ENCODE results near the gene CA7. TPM values are rescaled to one million over a fixed set of nuclear protein-coding genes. Genes with fewer than 3 reads are reported as not detected.
A peak's percentile ranks its signal among the peaks of the same experiment; 100 is the strongest.

CA7 gene
- not detected for total RNA-seq
- 0.36 TPM for polyA plus RNA-seq (2013, experiment 1 of 2)
- not detected for polyA plus RNA-seq (2013, experiment 2 of 2)
- long read RNA-seq, experiment 1, result 0 reads
- long read RNA-seq, experiment 2, result 0 reads
- long read RNA-seq, experiment 3, partial matches to known transcripts, result 0 of 1 reads
- long read RNA-seq, experiment 3, other reads (novel, unspliced or antisense), result 0 of 1 reads
- long read RNA-seq, experiment 4, result 0 reads

- Mint-ChIP-seq H3K4me3 (peak within 1 kb of the TSS; percentile 57), H3K9me3 (no peaks in the 10 kb centered on the region), H3K4me1 (peaks cover 2% of the 10 kb centered on the region), H3K27me3 (ENCODE audit: insufficient read depth) (peaks cover 82% of the 10 kb centered on the region), H3K36me3 (ENCODE audit: low read depth) (no peaks in the 10 kb centered on the region), H3K27ac (no peak within 1 kb of the TSS)
- Histone ChIP-seq H3K27ac (ENCODE audit: low read depth, low read length) (no peak within 1 kb of the TSS), H3K9ac (ENCODE audit: extremely low read depth, low read length, poor library complexity, severe bottlenecking) (no peak within 1 kb of the TSS), H3K4me1 (ENCODE audit: control insufficient read depth, insufficient read depth, low read length) (no peaks in the 10 kb centered on the region), H3K36me3 (ENCODE audit: control insufficient read depth, insufficient read depth, low read length) (no peaks in the 10 kb centered on the region), H3K27me3 (ENCODE audit: control insufficient read depth, insufficient read depth, low read length, poor library complexity, severe bottlenecking) (peaks cover 87% of the 10 kb centered on the region), H3K4me3 (ENCODE audit: low read length) (peak within 1 kb of the TSS; percentile 69), H3K9me3 (ENCODE audit: control insufficient read depth, low read length) (no peaks in the 10 kb centered on the region)
- TF ChIP-seq, protein P1, sequence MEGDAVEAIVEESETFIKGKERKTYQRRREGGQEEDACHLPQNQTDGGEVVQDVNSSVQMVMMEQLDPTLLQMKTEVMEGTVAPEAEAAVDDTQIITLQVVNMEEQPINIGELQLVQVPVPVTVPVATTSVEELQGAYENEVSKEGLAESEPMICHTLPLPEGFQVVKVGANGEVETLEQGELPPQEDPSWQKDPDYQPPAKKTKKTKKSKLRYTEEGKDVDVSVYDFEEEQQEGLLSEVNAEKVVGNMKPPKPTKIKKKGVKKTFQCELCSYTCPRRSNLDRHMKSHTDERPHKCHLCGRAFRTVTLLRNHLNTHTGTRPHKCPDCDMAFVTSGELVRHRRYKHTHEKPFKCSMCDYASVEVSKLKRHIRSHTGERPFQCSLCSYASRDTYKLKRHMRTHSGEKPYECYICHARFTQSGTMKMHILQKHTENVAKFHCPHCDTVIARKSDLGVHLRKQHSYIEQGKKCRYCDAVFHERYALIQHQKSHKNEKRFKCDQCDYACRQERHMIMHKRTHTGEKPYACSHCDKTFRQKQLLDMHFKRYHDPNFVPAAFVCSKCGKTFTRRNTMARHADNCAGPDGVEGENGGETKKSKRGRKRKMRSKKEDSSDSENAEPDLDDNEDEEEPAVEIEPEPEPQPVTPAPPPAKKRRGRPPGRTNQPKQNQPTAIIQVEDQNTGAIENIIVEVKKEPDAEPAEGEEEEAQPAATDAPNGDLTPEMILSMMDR (conservative IDR thresholded peaks at IDR 0.05), result no peak
- peak; percentile 76 for DNase-seq
- 3 to 6% methylated on average over 35 to 79 of the region's 79 CpGs for WGBS, 2 experiments (ENCODE audit: insufficient coverage in 1 of 2, insufficient read length in 1 of 2)
Observed at GRCh38 chr16:66844342-66845079, at the start of gene CA7. TSS of gene CA7 (plus strand) at chr16:66844414. CDS start at chr16:66844488, 74 bp downstream.

DNA sequence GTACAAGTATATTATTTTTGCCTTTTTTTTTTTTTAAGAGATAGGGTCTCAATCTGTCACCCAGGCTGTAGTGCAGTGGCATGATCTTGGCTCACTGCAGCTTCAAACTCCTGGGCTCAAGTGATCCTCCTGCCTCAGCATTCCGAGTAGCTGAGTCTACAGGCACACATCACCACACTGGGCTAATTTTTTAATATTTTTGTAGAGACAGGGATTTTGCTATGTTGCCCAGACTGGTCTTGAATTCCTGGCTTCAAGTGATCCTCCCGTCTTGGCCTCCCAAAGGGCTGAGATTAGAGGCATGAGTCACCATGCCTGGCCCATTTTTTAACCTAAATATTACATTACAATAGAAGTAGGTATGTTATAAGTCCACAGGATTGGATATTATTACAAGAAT is 46.1 kb upstream of the CA7 start:
- Mint-ChIP-seq H3K27me3 (ENCODE audit: insufficient read depth) (peaks cover 2% of the 10 kb centered on the region), H3K4me3 (no peak overlapping the region), H3K9me3 (no peaks in the 10 kb centered on the region), H3K4me1 (no peaks in the 10 kb centered on the region), H3K27ac (no peak overlapping the region), H3K36me3 (ENCODE audit: low read depth) (peaks cover 13% of the 10 kb centered on the region)
- no peaks in the 10 kb centered on the region for H3K27me3 ChIP-seq (ENCODE audit: control insufficient read depth, insufficient read depth, low read length, poor library complexity, severe bottlenecking)
- peaks cover 13% of the 10 kb centered on the region for H3K36me3 ChIP-seq (ENCODE audit: control insufficient read depth, insufficient read depth, low read length)
- WGBS, 2 experiments (ENCODE audit: insufficient coverage in 1 of 2, insufficient read length in 1 of 2), result 86 to 90% methylated on average over 1 to 2 of the region's 2 CpGs
- no peak overlapping the region for H3K27ac ChIP-seq (ENCODE audit: low read depth, low read length)
- H3K9ac ChIP-seq (ENCODE audit: extremely low read depth, low read length, poor library complexity, severe bottlenecking), result no peak overlapping the region
- H3K9me3 ChIP-seq (ENCODE audit: control insufficient read depth, low read length), result no peaks in the 10 kb centered on the region
- no peak overlapping the region for H3K4me3 ChIP-seq (ENCODE audit: low read length)
- DNase-seq, result no peak
- TF ChIP-seq, protein P1 (conservative IDR thresholded peaks at IDR 0.05), result no peak
- H3K4me1 ChIP-seq (ENCODE audit: control insufficient read depth, insufficient read depth, low read length), result no peaks in the 10 kb centered on the region

DNA sequence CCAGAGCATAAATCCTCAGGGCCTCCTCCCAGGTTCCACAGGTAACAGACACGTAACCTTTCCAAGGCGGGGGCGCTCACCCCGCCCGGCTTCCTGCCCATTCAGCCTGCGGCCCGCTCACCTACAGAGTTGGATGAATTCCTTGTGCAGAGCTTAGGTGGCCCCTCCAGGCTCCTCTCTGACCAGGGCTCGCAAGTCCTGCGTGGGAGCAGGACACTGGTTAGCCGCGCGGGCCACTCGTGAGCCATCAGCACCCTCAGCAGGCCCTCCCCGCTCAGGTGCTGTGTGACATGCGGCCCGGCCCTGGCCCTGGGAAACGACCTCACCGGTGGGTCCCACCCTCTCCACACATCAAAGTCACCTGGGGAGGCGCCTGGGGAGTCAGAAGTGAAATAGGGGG is 43.4 kb upstream of the CA7 start:
- peaks cover 37% of the 10 kb centered on the region for H3K36me3 ChIP-seq (ENCODE audit: control insufficient read depth, insufficient read depth, low read length)
- no peak overlapping the region for H3K9ac ChIP-seq (ENCODE audit: extremely low read depth, low read length, poor library complexity, severe bottlenecking)
- TF ChIP-seq, protein P1 (conservative IDR thresholded peaks at IDR 0.05), result no peak
- Mint-ChIP-seq H3K4me1 (no peaks in the 10 kb centered on the region), H3K36me3 (ENCODE audit: low read depth) (peaks cover 37% of the 10 kb centered on the region), H3K27ac (no peak overlapping the region), H3K4me3 (no peak overlapping the region), H3K27me3 (ENCODE audit: insufficient read depth) (peaks cover under 1% of the 10 kb centered on the region), H3K9me3 (no peaks in the 10 kb centered on the region)
- H3K9me3 ChIP-seq (ENCODE audit: control insufficient read depth, low read length), result no peaks in the 10 kb centered on the region
- WGBS, 2 experiments (ENCODE audit: insufficient coverage in 1 of 2, insufficient read length in 1 of 2), result 96% methylated on average over 4 to 19 of the region's 19 CpGs
- no peak overlapping the region for H3K4me3 ChIP-seq (ENCODE audit: low read length)
- H3K4me1 ChIP-seq (ENCODE audit: control insufficient read depth, insufficient read depth, low read length), result no peaks in the 10 kb centered on the region
- peak; percentile 45 for DNase-seq
- H3K27ac ChIP-seq (ENCODE audit: low read depth, low read length), result no peak overlapping the region
- H3K27me3 ChIP-seq (ENCODE audit: control insufficient read depth, insufficient read depth, low read length, poor library complexity, severe bottlenecking), result no peaks in the 10 kb centered on the region

Data from endodermal cell (in vitro differentiated cells).